GM18499 (cell line): ENCODE results near the gene MINAR1.

ENCODE experiments used
- ATAC-seq: cut with Tn5 transposase; IDR thresholded peaks from one replicate; pipeline ENCODE4 v1.9.1; 2021; ENCODE audit warnings: moderate number of reproducible peaks; ENCODE audit not compliant: insufficient read depth, unreplicated experiment

Gene MINAR1

DNA sequence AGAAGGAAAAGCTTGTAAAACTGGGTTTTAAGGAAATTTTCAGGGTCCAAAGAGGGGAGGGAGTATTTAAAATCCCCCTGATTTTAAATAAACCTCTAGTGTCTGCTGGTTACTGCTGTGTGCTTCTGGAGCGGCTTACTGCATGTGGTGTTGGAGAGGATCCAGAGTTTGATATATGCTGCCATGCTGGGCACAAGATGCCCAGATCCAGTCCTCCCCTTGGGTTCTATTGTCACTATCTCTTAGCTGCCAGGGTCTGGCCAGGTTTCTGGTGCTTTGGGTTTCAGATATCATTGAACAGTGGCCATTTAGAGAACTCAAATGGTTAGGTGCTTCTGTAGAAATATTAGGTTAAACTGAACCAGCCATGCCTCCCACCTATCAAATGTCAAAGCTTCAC is 27.5 kb downstream of the MINAR1 start:
- no peak for ATAC-seq

DNA sequence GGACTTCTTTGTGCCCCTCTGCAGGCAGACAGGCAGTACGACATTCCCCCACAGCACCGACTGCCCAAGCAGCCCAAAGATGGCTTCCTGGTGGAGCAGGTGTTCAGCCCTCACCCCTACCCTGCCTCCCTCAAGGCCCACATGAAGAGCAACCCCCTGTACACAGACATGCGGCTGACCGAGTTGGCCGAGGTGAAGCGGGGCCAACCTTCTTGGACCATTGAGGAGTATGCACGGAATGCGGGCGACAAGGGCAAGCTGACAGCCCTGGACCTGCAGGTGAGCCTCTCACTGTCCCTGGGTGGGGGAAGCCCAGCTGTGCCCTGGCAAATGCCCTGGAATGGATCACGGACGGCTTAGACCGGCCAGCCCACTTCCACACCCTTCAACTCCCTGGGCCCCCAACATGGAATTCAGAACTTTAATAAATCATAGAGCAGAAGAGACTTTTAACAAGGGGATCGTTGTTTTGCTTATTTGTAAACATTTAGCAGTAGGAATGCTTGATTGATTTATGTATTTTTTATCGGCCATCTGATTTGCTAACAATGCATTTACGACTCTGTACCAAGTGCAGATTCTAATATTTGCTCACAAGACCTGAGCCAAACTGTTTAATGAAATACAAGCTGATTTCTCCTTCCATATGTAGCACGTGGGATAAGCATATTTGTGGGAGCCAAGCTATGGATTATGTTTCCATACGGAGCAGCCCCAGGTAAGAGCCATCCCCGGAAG is 31.1 kb downstream of the MINAR1 start:
- ATAC-seq = no peak

DNA sequence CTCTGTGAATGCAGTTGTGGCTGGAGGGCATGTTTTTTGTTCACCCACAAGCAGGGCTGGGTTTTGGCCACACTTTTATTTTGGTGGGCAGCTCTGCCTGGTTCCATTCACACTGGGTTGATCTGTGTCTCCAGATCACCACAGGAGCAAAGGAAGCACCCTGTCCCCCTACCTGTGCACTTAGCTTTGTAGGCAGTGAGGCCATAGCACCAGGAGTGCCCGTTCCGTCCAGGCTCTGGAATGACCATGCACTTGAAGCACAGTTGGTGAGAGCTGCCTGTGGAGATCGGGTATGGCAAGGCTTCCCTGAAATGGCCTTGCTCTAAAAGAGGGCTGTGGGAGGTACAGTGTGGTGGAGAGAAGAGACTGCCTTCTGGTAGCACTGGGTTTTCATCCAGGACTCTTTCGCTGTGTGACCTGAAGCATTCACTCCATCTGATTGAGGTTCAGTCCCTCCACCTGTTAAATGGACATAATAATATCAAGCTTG is 31.7 kb downstream of the MINAR1 start:
- no peak for ATAC-seq

DNA sequence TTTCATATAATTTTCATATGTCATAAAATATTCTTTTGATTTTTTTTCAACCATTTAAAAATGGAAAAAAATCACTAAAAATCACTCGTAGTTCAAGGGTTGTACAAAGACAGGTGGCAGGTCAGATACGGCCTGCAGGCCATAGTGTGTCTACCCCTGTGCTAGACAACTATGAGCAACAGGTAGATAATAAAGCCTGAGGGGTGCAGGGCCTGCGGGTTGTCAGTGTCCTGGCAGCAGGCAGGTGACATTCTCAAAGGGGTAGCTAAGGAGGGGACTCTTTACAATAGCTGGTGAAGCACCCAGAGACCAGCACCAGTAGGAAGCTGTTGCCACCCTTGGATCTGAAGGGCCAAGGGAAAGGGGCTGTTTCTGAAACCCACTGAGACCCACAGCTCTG is 34.4 kb downstream of the MINAR1 start:
- ATAC-seq = no peak

DNA sequence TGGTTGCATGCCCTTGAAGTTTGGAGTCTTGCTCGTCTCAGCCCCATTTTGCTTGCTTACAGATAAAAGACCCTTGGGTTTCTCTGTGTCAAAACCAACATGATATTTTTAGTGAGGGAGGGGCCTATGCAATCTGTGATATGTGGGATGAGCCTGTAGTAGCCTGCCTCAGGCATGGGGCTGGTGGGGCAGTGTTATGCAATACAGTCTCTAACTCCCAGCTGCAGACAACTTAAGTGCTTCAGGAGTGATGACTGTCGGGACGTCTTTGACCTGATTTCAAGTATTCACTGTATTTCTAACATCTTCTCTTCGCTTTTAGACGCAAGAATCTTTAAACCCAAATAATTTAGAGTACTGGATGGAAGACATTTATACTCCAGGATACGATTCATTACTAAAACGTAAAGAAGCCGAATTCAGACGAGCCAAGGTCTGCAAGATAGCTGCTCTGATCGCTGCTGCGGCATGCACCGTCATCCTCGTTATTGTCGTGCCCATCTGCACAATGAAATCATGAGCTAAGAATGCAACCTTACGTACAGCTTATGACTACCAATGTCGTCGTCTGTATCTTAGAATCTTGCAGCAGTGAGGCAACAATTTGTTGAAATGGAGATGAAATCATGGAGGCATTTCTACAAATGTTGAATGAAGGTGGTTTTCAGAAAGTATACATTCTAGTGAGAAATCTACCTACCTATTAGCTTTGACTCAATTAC is 35.9 kb downstream of the MINAR1 start:
- no peak for ATAC-seq

DNA sequence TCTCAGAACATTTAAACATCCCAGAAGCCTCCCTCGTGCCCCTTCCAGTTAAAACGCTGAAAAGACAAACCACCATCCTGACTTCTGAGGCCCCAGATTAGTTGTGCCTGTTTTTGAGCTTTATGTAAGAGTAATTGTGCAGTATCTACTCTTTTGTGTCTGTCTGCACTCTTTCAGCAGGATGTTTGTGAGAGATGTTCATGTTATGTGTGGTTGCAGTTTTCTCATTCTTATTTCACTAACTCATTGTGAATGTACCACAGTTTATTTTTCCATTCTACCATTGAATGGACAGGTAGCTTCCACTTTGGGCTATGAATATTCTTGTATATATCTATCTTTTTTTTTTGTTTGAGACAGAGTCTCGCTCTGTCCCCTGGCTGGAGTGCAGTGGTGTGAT is 40.3 kb downstream of the MINAR1 start:
- no peak for ATAC-seq

DNA sequence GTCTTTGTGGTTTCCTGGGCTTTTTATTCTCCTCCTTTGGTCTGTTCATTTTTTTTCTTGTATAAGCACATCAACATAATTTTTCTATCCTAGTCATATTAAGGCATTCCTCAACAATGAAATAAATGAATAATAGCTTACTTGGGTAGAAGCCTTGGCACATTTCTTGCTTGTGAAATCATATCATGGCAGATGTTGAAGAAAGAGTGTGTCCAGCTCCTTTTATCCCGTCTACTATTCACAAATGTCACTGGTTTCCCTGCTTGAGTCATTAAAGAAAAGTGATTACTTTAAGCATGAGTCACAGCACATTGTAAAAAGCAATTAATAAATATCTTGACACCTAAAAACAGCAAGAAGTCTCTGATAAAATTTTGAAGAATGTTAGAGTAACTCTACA is 42.1 kb downstream of the MINAR1 start:
- no peak for ATAC-seq

DNA sequence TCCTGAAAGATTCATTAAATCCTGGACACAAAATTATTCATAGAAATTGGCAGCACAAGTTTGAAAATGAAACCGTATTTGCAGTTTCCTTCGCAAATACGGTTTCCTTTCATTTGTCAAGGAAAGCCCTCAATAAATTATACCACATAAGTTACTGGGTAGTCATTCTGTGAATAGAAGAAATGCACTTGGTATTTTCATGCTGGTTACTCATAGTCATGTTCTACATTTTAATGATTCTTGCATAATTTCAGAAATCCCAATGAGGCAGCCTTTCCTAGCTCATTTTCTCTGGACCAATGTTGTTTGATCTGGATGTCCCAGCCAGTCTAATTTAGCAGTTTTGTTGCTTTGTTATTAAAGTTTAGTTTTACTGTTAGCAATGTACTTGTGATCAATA is 43.2 kb downstream of the MINAR1 start:
- no peak for ATAC-seq

DNA sequence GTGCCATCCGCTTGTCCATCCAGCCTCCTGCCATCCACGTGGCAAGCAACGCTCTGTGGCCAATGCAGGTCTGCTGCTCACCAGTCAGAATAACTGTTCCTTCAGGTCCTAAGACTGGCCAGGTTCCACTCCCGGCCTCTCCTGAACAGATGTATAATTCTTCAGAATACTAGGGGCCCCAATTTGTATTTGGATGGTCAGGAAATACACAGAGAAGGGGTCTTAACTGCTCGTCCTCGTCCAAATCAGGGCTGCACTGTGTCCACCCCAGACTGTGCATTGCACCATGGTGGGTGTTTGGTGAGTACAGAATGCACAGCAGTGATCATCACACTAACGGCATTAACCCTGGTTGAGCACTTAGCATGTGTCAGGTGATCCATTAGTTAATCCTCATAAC is 46.0 kb downstream of the MINAR1 start:
- no peak for ATAC-seq

DNA sequence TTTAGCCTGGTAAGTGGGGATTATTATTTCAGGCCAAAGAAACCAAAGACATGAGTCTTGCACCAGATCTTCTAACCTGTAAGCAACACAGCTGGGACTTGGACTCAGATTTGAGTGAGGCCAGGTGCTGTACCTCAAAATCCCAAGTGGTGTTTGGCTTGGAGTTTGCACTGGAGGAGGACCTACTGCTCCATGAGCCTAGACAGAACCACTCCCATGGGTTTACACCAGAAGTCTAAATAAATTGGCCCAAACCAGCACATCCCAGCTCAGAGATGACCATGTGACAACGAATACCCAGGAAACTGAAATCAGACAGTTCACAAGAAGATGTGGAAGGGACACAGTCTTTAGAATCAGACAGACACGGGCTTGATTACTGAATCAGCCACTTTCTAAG is 47.5 kb downstream of the MINAR1 start:
- ATAC-seq = no peak

DNA sequence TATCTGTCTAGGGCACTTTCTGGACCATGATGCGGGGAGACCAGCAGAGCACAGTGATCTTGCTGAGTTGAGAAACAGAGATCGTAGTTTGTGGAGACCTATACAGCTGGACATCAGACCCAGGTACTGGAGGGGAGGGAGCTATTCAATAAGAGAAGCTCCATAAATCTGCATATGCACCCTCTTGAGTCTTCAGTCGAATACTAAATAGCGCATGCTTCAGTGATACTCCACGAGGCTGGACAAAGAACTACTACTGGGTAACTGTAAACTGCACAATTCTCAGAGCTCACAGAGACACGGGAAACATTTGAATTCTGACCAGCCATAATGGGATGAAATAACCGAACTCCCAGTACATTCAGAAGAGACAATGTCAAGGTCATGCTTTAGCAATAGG is 49.7 kb downstream of the MINAR1 start:
- no peak for ATAC-seq
